ENCODE measurements around the gene DOCK11.

- TF ChIP-seq CTCF (IDR thresholded peaks at IDR 0.05): no peak
- TF ChIP-seq POLR2A (IDR thresholded peaks at IDR 0.05): no peak
Measured at GRCh38 chrX:118631586-118631985, 136.0 kb downstream of the DOCK11 start.
